Measurements from ENCODE around the gene A1BG.
"Not testable (repeated sequence)": the region's sequence is repeated elsewhere in the genome, so short reads cannot be mapped to it uniquely, and the experiment has no call there.

Gene A1BG

GRCh38 chr19:58338825-58339558, 14.3 kb downstream of the A1BG start:
- in situ Hi-C loops (cut with MboI; ENCODE audit: low sequenced_read_pairs) = no loop called here

- in situ Hi-C loops (cut with MboI; ENCODE audit: low sequenced_read_pairs) = no loop called here
These were observed 15.0 kb downstream of the A1BG start for GRCh38 chr19:58338336-58338735.

GRCh38 chr19:58336820-58337219, 16.5 kb downstream of the A1BG start:
- in situ Hi-C loops (cut with MboI; ENCODE audit: low sequenced_read_pairs) = no loop called here

GRCh38 chr19:58336216-58336615, 17.1 kb downstream of the A1BG start:
- in situ Hi-C loops (cut with MboI; ENCODE audit: low sequenced_read_pairs) = no loop called here

GRCh38 chr19:58335630-58336029, 17.7 kb downstream of the A1BG start:
- in situ Hi-C loops (cut with MboI; ENCODE audit: low sequenced_read_pairs) = no loop called here

- in situ Hi-C loops (cut with MboI; ENCODE audit: low sequenced_read_pairs) = no loop called here
These were observed 18.5 kb downstream of the A1BG start for GRCh38 chr19:58334691-58335249.

- in situ Hi-C loops (cut with MboI; ENCODE audit: low sequenced_read_pairs) = no loop called here
These were observed 20.6 kb downstream of the A1BG start for GRCh38 chr19:58332697-58333096.

- in situ Hi-C loops (cut with MboI; ENCODE audit: low sequenced_read_pairs) = no loop called here
These were observed 22.8 kb downstream of the A1BG start for GRCh38 chr19:58330458-58330857.

GRCh38 chr19:58328999-58329398, 24.3 kb downstream of the A1BG start:
- in situ Hi-C loops (cut with MboI; ENCODE audit: low sequenced_read_pairs) = no loop called here

GRCh38 chr19:58326914-58327726, 26.2 kb downstream of the A1BG start, which contains the start of gene ZSCAN22:
Gene ZSCAN22 (plus strand): TSS chr19:58326994. CDS start chr19:58334803, 7,809 bp downstream.
- in situ Hi-C loops (cut with MboI; ENCODE audit: low sequenced_read_pairs) = no loop called here

GRCh38 chr19:58326501-58326913, 26.8 kb downstream of the A1BG start:
- in situ Hi-C loops (cut with MboI; ENCODE audit: low sequenced_read_pairs) = no loop called here

GRCh38 chr19:58325311-58326022, 27.8 kb downstream of the A1BG start:
- in situ Hi-C loops (cut with MboI; ENCODE audit: low sequenced_read_pairs) = no loop called here

GRCh38 chr19:58319241-58319640, 34.1 kb downstream of the A1BG start:
- in situ Hi-C loops (cut with MboI; ENCODE audit: low sequenced_read_pairs) = no loop called here

- in situ Hi-C loops (cut with MboI; ENCODE audit: low sequenced_read_pairs) = no loop called here
These were observed 35.0 kb downstream of the A1BG start for GRCh38 chr19:58318297-58318696.

- in situ Hi-C loops (cut with MboI; ENCODE audit: low sequenced_read_pairs) = no loop called here
These were observed 35.7 kb downstream of the A1BG start for GRCh38 chr19:58317476-58318072.

GRCh38 chr19:58315580-58315979, 37.7 kb downstream of the A1BG start:
- in situ Hi-C loops (cut with MboI; ENCODE audit: low sequenced_read_pairs) = no loop called here

GRCh38 chr19:58311345-58311865, 41.9 kb downstream of the A1BG start:
- in situ Hi-C loops (cut with MboI; ENCODE audit: low sequenced_read_pairs) = no loop called here

GRCh38 chr19:58310685-58311084, 42.6 kb downstream of the A1BG start:
- in situ Hi-C loops (cut with MboI; ENCODE audit: low sequenced_read_pairs) = not testable (repeated sequence)

- in situ Hi-C loops (cut with MboI; ENCODE audit: low sequenced_read_pairs) = no loop called here
These were observed 45.6 kb downstream of the A1BG start for GRCh38 chr19:58307736-58308135.

- in situ Hi-C loops (cut with MboI; ENCODE audit: low sequenced_read_pairs) = no loop called here
These were observed 47.4 kb downstream of the A1BG start for GRCh38 chr19:58305932-58306323.
